DND-41 (cell line): ENCODE measurements around the gene SOX12.

ENCODE experiments used
- EZH2 ChIP-seq: IDR thresholded peaks from 3 replicates; pipeline ENCODE4 v1.6.1; 2012; ENCODE audit warnings: borderline replicate concordance, low read depth, mild to moderate bottlenecking, moderate library complexity, low read length, inconsistent platforms; ENCODE audit not compliant: severe bottlenecking
- TF ChIP-seq, protein P1 (sequence below): IDR thresholded peaks from 2 replicates; pipeline ENCODE4 v1.5.1; 2012; ENCODE audit warnings: borderline replicate concordance, low read length, moderate library complexity, mild to moderate bottlenecking; ENCODE audit not compliant: poor library complexity, severe bottlenecking; ENCODE audit errors: extremely low read depth

DNA sequence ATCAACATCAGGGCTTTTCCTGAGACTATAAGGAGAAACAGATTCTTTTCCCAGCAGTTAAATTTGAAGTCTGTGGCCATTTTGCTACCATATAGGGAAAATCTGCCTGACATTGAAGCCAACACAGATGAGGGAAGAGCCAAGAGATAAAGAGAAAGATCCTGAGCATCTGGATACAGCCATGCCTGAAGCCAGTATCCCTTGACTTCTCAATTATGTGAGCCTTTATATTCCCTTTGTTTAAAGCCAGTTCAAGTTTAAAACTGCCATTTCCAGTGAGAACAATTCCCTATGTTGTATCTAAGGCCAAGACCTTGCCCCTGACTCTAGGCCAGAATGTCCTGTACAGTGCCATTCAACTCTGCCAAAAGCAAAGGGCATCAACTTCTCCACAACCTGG lies 17.8 kb downstream of the SOX12 start:
- TF ChIP-seq, protein P1, sequence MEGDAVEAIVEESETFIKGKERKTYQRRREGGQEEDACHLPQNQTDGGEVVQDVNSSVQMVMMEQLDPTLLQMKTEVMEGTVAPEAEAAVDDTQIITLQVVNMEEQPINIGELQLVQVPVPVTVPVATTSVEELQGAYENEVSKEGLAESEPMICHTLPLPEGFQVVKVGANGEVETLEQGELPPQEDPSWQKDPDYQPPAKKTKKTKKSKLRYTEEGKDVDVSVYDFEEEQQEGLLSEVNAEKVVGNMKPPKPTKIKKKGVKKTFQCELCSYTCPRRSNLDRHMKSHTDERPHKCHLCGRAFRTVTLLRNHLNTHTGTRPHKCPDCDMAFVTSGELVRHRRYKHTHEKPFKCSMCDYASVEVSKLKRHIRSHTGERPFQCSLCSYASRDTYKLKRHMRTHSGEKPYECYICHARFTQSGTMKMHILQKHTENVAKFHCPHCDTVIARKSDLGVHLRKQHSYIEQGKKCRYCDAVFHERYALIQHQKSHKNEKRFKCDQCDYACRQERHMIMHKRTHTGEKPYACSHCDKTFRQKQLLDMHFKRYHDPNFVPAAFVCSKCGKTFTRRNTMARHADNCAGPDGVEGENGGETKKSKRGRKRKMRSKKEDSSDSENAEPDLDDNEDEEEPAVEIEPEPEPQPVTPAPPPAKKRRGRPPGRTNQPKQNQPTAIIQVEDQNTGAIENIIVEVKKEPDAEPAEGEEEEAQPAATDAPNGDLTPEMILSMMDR, result no peak
- TF ChIP-seq EZH2, result no peak
